UCSD-AML1 (cell line): ENCODE results near the gene BCR.

Experiments used
- DNase-seq: peaks from one replicate; lab custom pipeline; 2025; ENCODE audit not compliant: unreplicated experiment; lab: John Stamatoyannopoulos, UW

The BCR gene

GRCh38 chr22:23258826-23259170, 78.5 kb downstream of the BCR start:
- no peak for DNase-seq

GRCh38 chr22:23259916-23260644, 79.8 kb downstream of the BCR start:
- DNase-seq, result no peak

GRCh38 chr22:23260645-23261581, 80.6 kb downstream of the BCR start:
- no peak for DNase-seq

GRCh38 chr22:23261900-23262450, 81.7 kb downstream of the BCR start:
- no peak for DNase-seq

- no peak for DNase-seq
These were observed 82.4 kb downstream of the BCR start for GRCh38 chr22:23262518-23263332.

- no peak for DNase-seq
These were observed 83.6 kb downstream of the BCR start for GRCh38 chr22:23263651-23264555.

- no peak for DNase-seq
These were observed 84.5 kb downstream of the BCR start for GRCh38 chr22:23264610-23265367.

- no peak for DNase-seq
These were observed 85.0 kb downstream of the BCR start for GRCh38 chr22:23265368-23265700.

GRCh38 chr22:23266780-23267179, 86.5 kb downstream of the BCR start:
- no peak for DNase-seq

GRCh38 chr22:23267226-23268043, 87.1 kb downstream of the BCR start:
- DNase-seq, result no peak

- DNase-seq, result no peak
These were observed 87.9 kb downstream of the BCR start for GRCh38 chr22:23268139-23268712.

- DNase-seq, result no peak
These were observed 88.6 kb downstream of the BCR start for GRCh38 chr22:23268877-23269276.

- DNase-seq, result no peak
These were observed 89.3 kb downstream of the BCR start for GRCh38 chr22:23269441-23270211.

GRCh38 chr22:23270212-23270733, 90.0 kb downstream of the BCR start:
- no peak for DNase-seq

- no peak for DNase-seq
These were observed 90.7 kb downstream of the BCR start for GRCh38 chr22:23270798-23271596.

- no peak for DNase-seq
These were observed 91.2 kb downstream of the BCR start for GRCh38 chr22:23271597-23271908.

GRCh38 chr22:23272371-23272770, 92.1 kb downstream of the BCR start:
- DNase-seq, result no peak
